GM21529 (cell line): Measurements from ENCODE around the gene SPIRE1.
"Not testable (repeated sequence)": the region's sequence is repeated elsewhere in the genome, so short reads cannot be mapped to it uniquely, and the experiment has no call there.

Source experiments
- ATAC-seq: cut with Tn5 transposase; IDR thresholded peaks from one replicate; pipeline ENCODE4 v1.9.1; 2021; ENCODE audit not compliant: unreplicated experiment

SPIRE1 gene

GRCh38 chr18:12647773-12648172 is 10.1 kb downstream of the SPIRE1 start:
- no peak for ATAC-seq

DNA sequence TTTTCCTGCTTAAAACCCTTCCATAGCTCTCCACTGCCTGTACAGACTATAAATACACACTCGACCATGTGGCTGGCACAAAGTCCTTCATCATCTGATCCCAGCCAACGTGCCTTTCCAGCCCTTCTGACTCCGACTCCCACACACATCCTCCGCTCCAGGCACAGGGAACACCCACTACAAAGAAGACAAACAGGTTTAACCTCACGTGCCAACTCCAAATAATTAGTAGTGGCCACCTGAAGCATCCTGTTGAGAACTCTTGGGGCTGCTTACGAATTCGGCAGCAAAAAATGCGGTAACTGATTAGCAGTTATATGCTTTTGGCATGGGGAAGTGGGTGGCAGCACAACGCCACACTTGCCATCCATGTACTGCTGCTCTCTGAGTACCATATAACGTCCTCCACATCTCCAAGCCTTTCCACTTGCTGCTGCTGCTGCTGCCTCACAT is 12.1 kb downstream of the SPIRE1 start:
- ATAC-seq: no peak

GRCh38 chr18:12645254-12645653 is 12.7 kb downstream of the SPIRE1 start:
- ATAC-seq: no peak

GRCh38 chr18:12643756-12644155 is 14.2 kb downstream of the SPIRE1 start:
- ATAC-seq: not testable (repeated sequence)

DNA sequence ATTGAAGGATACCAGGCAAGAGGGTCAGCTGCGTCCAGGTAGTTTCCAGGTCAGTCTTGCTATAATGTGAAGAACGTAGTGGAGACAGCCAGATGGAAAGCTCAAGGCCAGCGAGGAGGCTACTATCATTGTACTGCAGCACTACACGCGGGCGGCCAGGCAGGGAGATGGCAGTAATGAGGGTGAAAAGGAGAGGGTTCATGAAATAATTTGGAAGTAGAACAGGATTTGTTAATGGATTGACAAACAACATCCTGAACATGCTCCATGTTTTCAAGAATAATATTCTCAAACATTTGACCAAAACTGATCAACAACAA is 17.1 kb downstream of the SPIRE1 start:
- ATAC-seq: no peak

GRCh38 chr18:12639990-12640880 is 17.7 kb downstream of the SPIRE1 start:
- ATAC-seq: no peak

- ATAC-seq: no peak
These were observed 19.2 kb downstream of the SPIRE1 start for GRCh38 chr18:12638644-12639124.

DNA sequence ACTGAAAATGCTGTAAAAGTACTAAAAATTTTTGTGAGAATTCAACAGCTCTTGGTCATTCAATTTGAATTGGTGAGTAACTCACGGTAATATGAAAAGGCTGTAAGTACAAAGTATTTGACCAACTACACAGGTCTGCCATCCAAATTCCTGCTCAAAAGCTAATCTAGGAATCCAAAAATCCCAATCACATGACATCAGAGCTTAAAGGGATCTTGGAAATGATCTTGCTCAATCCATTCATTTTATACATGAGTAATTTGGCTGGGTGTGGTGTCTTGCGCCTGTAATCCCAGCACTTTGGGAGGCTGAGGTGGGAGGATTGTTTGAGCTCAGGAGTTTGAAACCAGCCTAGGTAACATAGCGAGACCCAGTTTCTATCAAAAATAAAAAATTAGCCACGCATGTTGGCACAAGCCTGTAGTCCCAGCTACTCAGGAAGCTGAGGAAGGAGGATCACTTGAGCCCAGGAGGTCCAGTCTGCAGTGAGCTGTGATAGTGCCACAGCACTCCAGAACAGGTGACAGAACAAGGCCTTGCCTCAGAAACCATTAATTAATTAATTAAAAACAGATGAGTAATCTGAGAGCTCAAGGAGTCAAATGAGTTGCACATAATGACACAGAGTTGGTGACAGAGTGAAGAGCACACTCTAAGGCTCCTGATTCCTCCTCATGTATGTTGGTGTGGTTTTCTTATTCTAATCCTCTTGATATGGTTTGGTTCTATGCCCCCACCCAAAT is 19.8 kb downstream of the SPIRE1 start:
- ATAC-seq: no peak

DNA sequence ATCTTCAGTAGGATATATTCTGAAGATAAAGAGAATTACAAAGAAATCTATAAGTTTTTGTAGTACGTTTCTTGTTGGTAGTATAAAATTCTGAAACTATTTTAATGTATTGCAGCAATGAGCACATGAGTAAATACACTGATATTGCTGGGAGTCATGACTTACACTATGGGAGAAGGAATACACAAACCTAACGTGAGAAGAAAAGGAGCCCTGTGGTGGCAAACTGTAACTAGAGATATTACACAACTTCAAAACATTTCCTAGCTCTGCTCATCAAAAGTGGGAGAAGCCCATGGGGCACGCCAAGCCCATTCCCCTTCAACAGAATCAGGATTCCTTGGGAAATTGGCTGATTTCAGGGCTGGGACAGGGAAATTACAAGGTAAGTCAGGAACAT is 20.5 kb downstream of the SPIRE1 start:
- no peak for ATAC-seq

- no peak for ATAC-seq
These were observed 26.0 kb downstream of the SPIRE1 start for GRCh38 chr18:12631831-12632477.

DNA sequence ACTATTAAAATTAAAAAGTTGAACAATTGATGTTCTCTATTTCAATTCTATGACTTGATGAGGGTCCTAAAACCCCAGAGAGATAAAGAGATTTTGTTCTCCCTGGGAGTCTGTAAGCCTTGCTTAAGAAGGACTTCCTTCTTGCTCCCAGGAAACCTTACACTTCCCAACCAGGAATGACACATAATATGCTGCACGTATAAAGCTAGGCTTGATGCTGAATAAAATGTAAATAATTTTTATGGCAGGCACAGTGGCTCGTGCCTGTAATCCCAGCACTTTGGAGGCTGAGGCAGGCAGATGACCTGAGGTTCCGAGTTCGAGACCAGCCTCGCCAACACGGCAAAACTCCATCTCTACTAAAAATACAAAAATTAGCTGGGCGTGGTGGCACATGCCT is 27.8 kb downstream of the SPIRE1 start:
- ATAC-seq: no peak

DNA sequence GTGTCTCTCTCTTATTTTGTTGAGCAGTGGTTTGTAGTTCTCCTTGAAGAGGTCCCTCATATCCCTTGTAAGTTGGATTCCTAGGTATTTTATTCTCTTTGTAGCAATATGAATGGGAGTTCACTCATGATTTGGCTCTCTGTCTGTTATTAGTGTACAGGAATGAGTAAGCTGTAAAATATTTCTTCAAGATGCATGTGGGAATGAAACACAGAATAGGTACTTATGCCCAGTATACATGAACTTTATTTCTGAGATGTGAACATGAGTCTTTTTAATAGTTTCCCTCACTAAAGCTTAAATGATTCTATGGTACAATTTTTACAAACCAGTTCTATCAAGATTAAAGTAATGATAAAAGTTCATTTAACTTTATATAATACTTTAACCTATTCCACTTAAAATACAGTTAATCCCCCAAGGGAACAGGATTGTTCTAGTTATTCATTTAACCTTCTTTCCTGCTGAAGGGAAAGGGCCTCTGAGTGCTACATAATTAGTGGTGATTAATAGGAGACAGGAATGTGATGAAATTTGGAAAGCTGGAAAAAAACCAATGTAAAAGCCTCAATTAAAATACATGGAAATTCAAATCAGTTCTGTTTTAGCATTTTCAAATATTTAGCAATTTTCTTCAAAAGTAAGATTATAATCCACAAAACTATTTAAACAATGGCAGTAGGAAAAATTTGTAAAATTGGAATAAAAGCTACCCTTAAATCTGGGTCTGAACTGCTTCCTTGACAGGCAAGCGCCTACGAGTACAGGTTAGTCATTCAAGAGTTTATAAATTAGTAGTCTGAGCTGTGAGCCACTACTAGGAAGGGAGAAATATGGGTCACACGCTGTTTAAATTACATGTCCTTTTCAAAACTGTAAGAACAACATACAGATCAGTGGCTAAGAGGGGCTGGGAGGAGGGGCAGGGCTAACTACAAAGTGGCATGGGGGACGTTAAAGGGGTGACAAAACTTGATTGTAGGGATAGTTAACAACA is 28.9 kb downstream of the SPIRE1 start:
- no peak for ATAC-seq

DNA sequence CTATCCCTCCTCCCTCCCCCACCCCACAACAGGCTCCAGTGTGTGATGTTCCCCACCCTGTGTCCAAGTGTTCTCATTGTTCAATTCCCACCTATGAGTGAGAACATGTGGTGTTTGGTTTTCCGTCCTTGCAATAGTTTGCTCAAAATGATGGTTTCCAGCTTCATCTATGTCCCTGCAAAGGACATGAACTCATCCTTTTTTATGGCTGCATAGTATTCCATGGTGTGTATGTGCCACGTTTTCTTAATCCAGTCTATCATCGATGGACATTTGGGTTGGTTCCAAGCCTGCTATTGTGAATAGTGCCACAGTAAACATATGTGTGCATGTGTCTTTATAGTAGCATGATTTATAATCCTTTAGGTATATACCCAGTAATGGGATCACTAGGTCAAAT is 30.7 kb downstream of the SPIRE1 start:
- not testable (repeated sequence) for ATAC-seq

GRCh38 chr18:12625241-12625640 is 32.7 kb downstream of the SPIRE1 start:
- ATAC-seq: no peak

DNA sequence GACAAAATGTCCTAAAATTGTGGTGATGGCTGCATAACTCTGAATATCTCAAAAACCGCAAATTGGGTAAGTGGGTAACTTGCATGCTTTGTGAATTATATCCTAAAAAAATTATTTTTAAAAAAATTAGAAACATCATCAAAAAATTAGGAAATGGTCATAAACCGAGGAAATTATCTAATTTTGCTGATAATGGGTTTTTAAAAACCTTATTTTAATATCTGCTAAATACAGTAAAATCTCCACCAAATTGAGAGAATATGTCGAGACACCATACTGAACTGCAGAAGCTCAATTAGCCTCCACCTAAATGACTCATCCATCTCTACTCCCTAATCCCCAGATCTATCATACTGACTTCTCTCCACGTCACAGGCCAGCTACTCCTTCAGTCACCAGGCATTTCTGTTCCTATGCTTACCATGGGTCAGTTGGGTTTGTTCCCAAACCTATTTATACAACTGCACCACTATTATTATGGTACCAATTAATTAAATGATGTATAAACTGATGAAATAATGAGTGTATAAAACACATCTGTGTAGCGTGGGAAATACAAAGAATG is 36.1 kb downstream of the SPIRE1 start:
- ATAC-seq: no peak

- no peak for ATAC-seq
These were observed 42.2 kb downstream of the SPIRE1 start for GRCh38 chr18:12615748-12616147.

- no peak for ATAC-seq
These were observed 49.6 kb downstream of the SPIRE1 start for GRCh38 chr18:12608301-12608700.

GRCh38 chr18:12606592-12607315 is 51.2 kb downstream of the SPIRE1 start:
- ATAC-seq: no peak

- ATAC-seq: no peak
These were observed 53.4 kb downstream of the SPIRE1 start for GRCh38 chr18:12604445-12605007.
